ENCODE measurements around the gene TICAM2.
A peak's percentile ranks its signal among the peaks of the same experiment; 100 is the strongest.

The TICAM2 gene

GRCh38 chr5:115561176-115561575, 41.1 kb downstream of the TICAM2 start:
- DNase-seq: no peak

DNA sequence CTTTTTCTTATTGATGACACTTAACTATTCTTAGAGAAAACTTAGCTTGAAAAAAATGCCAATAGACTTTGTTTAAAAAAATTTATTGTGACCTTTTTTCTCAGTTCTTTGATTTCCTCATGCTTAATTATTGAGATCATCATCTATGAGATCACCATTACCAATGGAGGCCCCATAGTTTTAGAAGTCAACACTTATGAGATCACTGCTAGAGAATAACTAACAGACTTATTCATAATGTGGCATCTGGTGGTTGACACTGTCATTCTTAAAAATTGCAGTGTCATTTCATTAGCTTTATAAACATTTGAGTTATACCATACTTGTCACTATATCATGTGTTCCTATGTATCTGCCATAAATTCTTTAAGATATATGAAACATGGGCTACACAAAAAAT, 42.8 kb downstream of the TICAM2 start:
- DNase-seq: no peak

DNA sequence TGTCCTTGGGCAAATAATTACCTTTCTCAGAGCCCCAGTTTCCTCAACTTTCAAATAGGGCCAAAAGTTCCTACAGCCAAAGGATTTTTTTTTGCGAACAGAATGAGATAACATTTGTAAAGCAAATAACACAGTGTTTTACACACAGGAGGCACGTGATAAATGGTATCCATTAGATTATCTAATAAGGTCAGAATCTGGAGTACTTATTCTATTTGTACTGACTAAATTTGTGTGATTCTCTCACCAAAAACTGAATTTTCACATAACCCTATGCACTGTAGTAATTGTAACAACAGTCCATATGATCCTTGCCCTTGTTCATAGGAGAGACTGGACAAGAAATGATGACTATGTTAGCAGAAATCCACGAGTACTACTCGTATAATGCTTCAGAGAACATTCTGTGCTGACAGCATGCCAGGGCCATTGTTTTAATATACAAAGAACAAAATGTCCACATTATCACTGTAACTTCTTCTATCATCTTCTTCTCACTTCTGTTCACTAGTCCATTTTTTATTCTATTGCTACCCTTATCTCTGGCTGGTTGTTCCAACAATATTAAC, 43.8 kb downstream of the TICAM2 start:
- DNase-seq: no peak

DNA sequence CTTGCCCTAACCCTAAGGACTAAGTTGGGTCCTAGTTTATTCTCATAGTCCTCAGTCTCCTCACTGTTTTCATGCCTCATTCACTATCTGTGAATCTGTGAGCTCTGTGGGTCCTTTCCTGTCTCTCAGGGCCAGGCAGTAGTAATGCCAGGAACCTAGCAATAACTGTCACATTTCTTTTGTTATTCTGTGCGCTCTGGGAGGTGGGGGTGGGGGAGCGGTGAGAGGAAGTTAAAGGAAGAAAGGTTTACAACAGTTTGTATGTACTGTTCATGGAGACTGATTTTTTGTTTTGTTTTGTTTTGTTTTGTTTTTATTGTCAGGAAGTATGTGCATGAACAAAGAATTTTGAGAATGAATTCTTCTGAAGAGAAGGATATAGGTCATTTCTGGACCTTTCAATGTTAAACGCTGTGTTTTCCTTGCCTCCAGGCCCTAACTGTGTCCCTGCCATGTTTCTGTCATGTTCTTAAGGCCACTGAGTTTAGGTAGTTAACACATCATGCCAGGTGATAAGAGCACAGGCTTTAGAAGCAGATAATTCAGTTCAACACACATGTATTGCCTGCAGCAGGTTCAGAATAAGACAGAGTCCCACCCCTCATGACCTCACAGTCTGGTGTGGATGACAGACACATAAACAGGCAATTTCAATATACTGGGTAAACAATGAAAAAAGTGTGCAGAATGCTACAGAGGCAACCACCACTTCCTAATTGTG, 44.5 kb downstream of the TICAM2 start:
- peak; percentile 51 for DNase-seq

DNA sequence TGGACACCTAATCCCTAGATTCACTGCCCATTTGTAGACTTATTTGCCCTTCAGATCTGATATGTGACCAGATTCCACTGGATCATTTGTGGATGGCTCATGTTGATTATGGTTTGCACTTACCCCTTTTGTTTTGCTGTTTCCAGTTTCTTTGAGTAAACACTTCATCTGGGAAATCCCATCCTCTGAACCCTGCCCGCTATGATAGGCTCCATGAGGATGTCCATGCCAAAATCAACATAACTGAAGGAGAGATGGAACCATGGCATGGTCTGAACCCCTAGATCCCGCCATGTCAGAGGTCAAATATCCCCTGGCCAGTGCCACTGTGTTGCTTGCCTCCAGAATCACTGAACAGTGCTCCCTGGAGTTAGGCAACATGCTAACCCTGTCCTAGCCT, 46.0 kb downstream of the TICAM2 start:
- no peak for DNase-seq

GRCh38 chr5:115555084-115555633, 47.1 kb downstream of the TICAM2 start:
- no peak for DNase-seq

DNA sequence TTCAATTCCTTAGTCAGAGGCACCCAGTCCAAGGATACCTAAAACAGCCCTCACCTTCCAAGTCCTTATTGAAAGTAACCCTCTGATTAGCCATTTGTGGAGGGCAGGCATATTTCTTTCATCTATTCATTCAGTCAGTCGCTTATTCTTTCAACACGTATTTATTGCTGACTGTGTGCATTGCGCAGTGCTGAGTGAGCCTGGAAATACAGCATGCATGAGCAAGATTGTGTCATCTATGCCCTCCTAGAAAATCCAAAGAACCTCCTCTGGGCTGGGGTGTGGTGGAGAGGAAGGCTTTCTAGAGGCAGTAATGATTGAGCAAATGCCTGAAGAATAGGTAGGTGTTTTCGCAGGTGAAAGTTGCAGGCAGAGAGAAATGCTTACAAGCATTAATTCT, 49.2 kb downstream of the TICAM2 start:
- DNase-seq: no peak

GRCh38 chr5:115551415-115551814, 50.9 kb downstream of the TICAM2 start:
- no peak for DNase-seq

DNA sequence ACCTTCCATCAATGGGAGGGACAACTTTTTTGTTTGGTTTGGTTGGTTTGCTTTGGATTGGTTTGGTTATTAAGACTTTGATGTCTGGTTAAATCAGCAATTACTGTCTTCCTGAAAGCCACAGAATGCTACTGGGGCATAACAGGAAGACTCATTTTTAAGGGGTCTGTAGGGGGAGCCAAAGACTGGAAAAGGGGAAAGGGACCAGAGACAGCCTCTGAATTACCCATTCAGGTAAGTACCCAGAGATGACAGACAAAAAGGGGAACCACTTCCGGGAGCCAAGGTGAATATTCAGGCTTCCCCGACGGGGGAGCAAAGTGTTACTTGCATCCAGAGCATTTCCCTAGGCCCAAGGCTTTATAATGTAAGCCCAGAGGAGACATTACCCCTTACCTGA, 53.1 kb downstream of the TICAM2 start:
- peak; percentile 3 for DNase-seq

- DNase-seq: no peak
Observed at GRCh38 chr5:115548683-115549082, 53.6 kb downstream of the TICAM2 start.

DNA sequence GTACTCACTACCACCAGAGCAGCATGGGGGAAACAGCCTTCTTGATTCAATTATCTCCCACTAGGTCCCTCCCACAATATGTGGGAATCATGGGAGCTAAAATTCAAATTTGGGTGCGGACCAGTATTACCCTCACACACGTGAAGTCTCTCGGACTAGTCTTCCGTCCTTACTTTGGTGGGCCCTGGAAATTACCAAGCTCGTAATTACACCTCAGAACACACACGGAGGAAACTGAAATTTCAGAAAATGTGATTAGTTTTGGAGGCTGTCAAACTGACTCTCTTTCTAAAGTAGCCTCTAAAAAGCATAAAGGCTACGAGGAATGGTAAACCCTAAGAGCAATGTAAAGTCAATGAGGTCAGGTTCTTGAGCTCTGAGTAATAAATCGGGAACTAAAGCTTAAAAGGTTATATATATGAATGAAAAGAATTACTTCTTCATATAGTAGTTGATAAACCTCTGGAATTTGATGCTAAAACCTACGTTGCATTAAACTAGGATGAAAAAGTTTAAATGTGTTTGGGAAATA, 56.9 kb downstream of the TICAM2 start:
- no peak for DNase-seq

DNA sequence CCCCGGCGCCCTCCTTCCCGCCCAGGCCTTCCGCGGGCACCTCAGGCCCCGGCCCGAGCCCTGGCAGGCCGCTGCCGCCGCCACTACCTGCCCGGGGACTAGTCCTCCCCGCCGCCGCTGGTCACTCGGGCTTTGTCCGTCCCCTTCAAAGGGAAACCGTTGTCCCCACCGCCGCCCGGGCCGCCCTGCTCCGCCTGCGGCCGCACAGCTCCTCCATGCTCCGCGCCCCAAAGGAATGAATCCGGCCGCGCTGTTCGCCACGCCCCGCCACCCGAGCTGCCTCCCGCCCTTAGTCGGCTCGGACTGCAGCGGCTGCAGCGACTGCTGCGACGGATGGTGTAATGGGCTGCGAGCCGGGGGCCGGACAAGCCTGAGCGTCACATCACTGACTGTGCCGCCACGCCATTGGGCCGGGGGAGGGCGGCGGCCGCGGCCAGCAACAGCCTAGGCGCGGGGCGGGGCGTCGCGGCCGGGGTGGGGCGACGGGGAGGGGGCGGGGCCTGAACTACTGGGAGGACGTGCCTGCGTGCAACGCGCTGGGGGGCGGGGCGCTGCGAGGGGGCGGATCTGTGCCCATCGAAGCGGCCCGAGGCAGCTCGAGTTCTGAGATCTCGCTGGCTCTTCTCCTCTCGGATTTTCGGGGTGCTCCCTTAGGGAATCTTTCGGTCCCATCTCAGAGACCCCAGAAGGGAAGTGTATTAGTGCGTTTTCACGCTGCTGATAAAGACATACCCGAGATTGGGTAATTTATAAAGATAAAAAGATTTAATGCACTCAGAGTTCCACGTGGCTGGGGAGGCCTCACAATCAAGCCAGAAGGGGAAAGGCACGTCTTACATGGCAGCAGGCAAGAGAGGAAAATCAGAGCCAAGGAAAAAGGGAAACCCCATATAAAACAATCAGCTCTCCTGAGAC, 57.6 kb downstream of the TICAM2 start, which contains the start of gene FEM1C:
Gene FEM1C (minus strand): TSS at position 340 of the 915 bp plus-strand sequence. CDS start 1,282 bp downstream, outside the sequence.
- DNase-seq: peak; percentile 96

DNA sequence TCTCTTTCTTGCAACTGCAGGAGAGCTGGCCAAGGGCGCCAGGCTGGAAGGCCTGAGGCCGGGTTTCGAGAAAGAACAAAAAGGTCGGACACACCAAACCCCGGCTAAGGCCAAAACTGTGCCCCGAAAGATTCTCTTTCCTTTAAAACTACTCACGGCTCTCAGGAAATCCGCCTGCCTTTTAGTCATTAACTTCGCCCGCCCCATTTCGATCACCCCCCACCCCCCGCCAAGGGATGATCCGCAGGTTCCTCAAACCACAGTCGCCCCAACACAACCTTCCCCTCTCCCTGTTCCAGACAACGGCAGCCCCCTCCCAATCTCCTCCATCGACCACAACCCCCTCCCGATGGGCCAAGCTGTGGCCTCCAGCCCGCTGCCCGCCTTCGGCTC, 58.2 kb downstream of the TICAM2 start:
- peak; percentile 63 for DNase-seq

DNA sequence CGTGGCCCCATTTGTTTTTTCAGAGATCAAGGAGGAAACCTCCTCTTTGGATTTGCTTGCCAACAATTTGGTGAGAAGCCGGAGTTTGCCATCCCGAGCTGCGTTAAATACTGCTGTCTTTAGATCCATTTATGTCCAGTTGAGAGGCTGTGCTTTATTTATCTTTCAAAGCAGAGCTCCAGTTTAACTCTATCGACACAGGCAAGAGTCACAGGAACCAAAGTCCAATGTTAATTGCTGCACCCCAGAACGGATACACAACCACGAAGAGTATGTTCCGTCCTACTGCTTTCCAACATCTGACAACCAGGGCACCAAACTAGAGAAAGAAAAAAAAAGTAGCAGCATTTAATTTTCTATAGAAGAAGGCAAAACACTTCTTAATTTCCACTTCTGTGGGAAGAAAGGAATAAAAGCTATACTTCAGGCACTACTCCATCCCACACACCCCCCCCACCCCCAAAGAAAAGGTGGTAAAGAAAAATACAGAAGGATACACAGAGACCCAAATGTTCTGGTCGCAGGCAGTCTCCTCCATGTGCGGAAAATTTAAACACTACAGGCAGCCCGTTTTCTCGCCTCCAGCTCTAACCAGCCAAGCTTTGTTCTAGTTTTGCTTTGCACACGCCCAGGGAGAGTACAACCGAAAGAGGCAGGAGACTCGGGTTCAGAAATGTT, 58.8 kb downstream of the TICAM2 start:
- DNase-seq: no peak

GRCh38 chr5:115542651-115543364, 59.5 kb downstream of the TICAM2 start:
- no peak for DNase-seq

- DNase-seq: no peak
Observed at GRCh38 chr5:115542086-115542485, 60.2 kb downstream of the TICAM2 start.

- DNase-seq: no peak
Observed at GRCh38 chr5:115541611-115542010, 60.7 kb downstream of the TICAM2 start.

GRCh38 chr5:115535479-115536035, 66.7 kb downstream of the TICAM2 start:
- DNase-seq: no peak

- DNase-seq: no peak
Observed at GRCh38 chr5:115532517-115532916, 69.8 kb downstream of the TICAM2 start.

DNA sequence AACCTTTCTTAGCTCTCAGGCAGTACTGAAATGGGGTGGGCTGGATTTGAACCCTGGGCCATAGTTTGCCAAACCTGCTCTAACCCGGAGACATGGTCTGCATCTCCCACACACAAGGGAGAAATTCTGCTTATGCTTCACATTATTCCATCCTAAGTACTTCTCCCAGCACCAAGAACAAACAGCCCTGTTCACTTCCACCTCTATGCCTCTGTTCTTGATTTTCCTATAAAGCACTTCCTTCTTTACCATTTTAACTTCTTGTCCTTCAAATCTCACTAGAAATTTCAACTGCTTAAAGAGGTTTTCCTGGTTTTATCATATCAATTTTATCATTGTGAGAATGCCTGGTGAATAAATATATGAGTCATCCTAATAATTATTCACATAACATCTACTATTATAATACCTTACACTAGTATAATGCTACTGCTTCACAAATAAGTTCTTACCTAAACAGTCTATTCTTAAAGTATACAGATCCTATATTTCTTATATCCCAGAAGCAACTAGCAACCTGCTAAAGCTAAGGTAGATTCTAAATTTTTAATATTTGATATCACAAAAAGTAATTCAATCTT, 70.4 kb downstream of the TICAM2 start:
- no peak for DNase-seq

DNA sequence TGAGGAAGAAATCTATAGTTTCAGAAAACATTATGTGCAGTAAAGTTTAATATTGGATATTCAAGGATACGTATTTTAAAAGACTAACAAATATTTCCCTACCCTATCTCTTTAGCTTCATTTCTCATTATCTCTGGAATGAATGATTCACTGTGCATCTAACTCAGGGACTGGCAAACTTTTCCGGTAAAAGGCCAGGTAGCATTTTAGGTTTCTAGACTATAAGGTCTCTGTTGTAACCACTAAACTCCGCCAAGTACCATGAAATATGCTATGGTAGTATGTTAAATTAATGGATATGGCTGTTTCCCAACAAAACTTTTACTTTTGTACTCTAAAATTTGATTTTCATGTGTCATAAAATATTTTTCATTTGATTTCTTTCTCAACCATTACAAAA, 70.9 kb downstream of the TICAM2 start:
- no peak for DNase-seq

All from GDM1 (cell line).